ENCODE measurements around the gene NR5A2.

DNA sequence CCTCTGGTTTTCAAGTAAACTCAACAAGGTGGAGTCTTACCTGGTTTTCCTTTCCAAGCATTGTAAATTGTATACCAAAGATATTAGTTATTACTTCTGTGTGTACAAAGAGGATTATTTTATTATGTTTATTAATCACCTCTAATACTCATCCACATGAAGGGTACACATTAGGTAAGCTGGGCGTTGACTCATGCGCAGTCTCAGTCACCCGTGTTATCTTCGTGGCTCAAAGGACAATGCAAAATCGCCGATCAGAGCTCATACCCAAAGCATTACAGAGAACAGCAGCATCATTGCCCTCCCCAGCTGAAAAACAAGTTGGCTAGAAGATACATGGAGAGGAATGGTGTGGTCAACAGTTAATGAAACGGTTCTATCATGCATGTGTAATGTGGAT, 148.7 kb downstream of the NR5A2 start:
- TF ChIP-seq, protein P1, sequence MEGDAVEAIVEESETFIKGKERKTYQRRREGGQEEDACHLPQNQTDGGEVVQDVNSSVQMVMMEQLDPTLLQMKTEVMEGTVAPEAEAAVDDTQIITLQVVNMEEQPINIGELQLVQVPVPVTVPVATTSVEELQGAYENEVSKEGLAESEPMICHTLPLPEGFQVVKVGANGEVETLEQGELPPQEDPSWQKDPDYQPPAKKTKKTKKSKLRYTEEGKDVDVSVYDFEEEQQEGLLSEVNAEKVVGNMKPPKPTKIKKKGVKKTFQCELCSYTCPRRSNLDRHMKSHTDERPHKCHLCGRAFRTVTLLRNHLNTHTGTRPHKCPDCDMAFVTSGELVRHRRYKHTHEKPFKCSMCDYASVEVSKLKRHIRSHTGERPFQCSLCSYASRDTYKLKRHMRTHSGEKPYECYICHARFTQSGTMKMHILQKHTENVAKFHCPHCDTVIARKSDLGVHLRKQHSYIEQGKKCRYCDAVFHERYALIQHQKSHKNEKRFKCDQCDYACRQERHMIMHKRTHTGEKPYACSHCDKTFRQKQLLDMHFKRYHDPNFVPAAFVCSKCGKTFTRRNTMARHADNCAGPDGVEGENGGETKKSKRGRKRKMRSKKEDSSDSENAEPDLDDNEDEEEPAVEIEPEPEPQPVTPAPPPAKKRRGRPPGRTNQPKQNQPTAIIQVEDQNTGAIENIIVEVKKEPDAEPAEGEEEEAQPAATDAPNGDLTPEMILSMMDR (IDR thresholded peaks at IDR 0.05 in 8 of 11, conservative IDR thresholded peaks at IDR 0.05 in 3 of 11) = no peak
- TF ChIP-seq POLR2A (IDR thresholded peaks at IDR 0.05) = no peak
- TF ChIP-seq POLR2AphosphoS5 (IDR thresholded peaks at IDR 0.05) = no peak
